Medulla oblongata (tissue), 1 donor: ENCODE results near the gene C10orf90.
A peak's percentile ranks its signal among the peaks of the same experiment; 100 is the strongest.

ENCODE experiments used
- DNase-seq: peaks from one replicate; pipeline ENCODE4 v3.0.0-alpha.2; 2015; ENCODE audit errors: extremely low spot score

Gene C10orf90, protein sequence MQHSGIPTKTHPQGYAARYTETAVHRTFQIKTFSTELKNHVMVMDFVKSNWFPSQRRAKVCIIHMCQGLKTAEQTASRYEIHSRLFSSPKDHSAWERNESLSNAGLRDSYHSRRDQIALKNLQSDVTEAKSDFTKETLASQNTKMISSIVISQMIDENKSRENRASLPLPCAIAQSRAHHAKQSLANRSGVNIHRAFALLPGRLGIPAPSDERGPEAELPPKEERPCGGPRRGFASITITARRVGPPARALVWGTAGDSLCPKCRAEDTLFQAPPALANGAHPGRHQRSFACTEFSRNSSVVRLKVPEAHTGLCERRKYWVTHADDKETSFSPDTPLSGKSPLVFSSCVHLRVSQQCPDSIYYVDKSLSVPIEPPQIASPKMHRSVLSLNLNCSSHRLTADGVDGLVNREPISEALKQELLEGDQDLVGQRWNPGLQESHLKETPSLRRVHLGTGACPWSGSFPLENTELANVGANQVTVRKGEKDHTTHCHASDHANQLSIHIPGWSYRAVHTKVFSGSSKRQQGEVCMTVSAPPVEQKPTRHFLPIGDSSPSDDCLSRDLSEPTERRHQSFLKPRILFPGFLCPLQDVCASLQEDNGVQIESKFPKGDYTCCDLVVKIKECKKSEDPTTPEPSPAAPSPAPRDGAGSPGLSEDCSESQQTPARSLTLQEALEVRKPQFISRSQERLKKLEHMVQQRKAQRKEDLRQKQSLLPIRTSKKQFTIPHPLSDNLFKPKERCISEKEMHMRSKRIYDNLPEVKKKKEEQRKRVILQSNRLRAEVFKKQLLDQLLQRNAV

DNA sequence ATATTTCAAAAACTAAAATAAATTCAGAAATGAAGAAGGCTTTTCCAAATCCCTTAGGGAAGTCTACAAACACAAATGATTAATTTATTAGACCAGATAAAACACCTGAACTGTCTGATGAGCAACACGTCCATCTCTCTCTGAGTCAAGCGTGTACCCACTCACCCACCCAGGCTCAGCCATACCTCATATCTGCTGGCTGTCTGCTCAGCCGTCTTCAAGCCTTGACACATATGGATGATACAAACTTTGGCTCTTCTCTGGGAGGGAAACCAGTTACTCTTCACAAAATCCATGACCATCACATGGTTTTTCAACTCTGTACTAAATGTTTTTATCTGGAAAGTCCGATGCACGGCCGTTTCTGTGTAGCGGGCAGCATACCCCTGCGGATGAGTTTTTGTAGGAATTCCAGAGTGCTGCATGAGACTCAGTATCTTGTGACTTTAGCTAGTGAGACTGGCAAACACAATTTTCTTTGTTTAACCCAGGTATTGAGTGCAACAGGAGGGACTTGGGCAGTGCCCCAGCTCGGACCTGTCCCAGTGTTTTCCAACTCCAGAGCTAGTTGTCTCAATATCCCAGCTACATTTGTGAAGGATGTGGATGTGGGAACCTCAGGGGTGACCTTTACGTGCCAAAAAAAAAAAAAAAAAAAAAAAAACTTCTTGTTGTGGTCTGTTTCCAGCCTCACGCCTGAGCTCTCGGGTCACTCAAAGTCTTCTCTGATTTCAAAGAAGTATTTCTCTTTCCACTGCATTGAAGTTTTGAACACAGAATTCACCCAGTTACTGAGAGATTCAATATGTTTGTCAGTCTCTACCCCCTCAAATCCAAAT, at the start of gene C10orf90:
TSS of gene C10orf90 (minus strand) at position 638 of the 839 bp plus-strand sequence. CDS start at position 425, 213 bp downstream.
- DNase-seq: peak; percentile 61

DNA sequence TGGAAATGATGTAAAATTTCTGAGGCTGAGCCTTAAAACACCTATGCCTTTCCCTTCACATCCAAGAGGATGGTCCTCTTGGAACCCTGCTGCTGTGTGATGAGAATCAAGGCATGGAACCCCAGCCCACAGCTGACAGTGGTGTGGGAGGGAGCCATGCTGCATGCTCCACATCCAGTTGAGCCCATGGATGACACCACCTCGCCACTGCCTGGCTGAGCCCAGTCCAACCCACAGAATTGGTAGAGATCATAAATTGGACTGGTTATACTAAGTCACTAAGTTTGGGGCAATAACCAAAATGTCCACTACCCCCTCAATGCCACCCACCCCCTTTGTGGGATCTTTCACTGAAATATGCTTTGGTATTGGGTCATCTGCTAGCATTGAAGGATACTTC, 45.9 kb upstream of the C10orf90 start:
- DNase-seq: no peak

GRCh38 chr10:126713594-126713993, 43.1 kb upstream of the C10orf90 start:
- DNase-seq: no peak

GRCh38 chr10:126712681-126713080, 42.2 kb upstream of the C10orf90 start:
- DNase-seq: no peak

DNA sequence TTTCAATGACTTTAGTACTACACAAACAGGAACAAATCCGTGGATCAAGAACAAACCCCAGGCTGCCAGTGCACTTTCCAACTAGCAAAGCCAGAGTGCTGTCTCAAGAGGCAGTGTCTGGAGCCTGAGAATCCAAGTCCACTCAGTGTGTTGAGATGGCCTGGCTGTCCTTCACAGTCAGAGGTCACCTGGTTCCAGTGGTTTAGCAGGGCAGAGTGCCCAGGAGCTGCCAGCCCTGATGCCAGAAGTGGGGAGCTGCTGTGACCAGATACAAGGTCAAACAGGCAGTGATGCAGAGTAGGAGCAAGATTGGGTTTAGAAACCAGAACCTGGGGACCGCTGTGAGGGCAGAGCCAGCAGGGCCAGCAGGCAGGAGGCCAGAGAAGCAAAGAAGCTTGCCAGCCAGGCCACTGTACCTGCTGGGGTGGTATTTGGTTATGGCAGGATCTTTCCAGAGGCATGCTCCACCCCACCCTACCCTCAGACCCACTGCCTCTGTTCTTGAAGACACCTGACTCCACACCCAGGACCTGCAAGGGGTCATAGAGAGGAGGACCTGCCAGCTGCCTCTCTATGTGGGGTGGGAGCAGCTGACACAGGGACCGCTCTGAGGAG, 35.6 kb upstream of the C10orf90 start:
- no peak for DNase-seq

DNA sequence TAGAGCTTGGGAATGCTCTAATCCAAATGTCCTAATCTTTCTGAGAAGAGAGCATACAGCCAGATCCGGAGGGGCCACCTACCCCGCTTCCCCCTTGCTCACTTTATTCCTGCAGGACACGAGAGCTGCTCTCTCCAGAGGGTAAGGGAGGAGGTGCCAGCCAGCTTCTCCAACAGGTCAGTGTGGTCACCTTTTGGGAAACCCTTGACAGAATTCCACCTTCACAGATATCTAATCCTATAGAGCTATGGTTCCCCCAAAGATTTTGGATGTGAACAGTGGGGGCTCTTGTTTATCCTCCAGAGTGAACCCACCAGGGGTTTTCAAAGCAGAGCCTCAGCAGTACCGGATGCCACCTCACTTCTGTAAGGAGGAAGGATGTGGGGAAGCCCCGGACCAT, 34.6 kb upstream of the C10orf90 start:
- DNase-seq: no peak

DNA sequence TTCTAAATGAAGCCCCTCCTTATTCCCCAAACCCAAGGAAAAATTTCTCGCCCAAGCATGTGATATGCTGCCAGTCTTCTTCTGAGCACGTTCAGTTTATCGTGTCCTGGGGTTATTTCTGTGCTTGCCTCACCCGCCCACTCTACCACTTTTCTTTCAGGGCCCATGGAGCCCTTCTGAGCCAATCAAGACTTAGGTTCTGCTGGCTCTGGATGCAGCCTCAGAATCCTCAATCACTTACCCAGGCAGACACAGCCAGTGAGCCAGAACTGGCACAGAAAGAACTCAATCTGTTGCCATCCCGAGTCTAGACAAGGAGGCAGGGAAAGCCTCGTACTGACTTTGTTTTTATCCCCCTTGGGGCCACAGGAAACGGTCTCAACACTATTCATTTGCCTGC, 34.2 kb upstream of the C10orf90 start:
- DNase-seq: no peak

- DNase-seq: no peak
These were observed 31.7 kb upstream of the C10orf90 start for GRCh38 chr10:126702181-126702580.

DNA sequence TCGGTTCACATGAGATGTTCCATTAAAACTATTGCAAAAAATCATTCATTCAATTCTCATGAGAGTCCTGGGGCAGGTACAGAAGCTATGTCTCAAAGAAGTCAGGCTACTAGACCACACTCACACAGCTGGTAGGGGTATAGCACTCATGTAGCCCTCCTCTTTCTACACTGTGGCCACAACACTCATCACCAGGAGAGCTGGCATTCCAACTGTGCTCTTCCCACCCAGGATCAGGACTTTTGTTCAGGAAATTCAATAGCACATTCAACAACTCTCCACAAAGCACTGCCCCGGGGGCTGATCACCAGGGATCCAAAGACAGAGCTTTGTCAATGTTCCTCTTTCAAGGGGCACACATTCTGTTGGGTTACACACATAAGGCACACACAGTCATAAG, 31.0 kb upstream of the C10orf90 start:
- no peak for DNase-seq

DNA sequence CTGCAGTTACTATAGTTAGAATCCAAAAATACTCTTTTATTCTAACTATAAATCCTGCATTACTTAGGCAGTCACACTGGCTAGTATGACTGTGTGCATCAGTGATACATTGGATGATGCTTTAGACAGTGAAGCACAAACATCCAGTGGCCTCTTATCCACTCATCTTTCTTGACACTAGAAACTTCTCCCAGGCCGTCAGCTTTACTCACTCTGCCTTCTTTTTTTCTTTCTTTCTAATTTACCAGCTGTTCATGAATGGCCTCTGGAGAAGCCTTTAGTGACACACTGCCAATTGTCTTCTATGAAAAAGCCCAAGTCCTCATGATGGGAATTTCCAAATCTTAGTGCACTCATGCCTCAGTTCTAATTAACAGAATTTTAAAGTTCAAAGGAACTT, 26.2 kb upstream of the C10orf90 start:
- DNase-seq: no peak

DNA sequence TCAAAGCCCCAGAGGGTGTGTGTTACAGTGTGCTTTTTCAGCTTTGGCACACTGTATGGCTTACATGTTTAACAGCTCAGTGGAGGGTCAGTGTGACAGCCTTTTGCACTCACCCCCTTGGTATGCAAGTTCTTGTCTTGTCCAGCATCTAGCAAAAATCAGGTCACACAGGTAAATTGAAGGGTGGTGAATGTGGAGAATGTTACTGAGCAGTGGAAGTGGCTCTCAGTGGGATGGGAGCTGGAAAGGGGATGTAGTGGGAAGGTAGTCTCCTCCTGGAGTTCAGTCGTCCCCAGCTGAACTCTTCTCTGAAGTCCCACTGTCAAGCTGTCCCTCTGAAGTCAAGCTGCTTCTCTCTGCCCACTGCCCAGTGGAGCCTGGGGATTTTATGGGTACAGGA, 21.0 kb upstream of the C10orf90 start:
- DNase-seq: no peak

DNA sequence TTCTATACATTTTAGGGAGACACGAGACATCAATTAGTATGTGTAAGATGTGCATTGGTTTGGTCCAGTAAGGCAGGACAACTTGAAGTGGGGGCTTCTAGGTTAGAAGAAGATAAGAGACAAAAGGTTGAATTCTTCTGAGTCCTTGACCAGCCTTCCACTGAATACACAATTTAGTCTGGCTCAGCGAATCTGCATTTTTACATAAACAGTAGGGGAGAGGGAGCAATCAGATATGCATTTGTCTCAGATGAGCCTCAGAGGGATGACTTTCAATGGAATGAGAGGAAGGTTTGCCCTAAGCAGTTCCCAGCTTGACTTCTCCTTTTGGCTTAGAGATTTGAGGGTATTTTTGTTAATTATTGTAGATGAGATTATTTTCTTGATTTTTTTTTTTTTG, 20.0 kb upstream of the C10orf90 start:
- no peak for DNase-seq

GRCh38 chr10:126689461-126689994, 19.0 kb upstream of the C10orf90 start:
- DNase-seq: no peak

- DNase-seq: peak; percentile 18
These were observed 16.7 kb upstream of the C10orf90 start for GRCh38 chr10:126687121-126687606.

- DNase-seq: peak; percentile 11
These were observed 16.2 kb upstream of the C10orf90 start for GRCh38 chr10:126686719-126687118.

DNA sequence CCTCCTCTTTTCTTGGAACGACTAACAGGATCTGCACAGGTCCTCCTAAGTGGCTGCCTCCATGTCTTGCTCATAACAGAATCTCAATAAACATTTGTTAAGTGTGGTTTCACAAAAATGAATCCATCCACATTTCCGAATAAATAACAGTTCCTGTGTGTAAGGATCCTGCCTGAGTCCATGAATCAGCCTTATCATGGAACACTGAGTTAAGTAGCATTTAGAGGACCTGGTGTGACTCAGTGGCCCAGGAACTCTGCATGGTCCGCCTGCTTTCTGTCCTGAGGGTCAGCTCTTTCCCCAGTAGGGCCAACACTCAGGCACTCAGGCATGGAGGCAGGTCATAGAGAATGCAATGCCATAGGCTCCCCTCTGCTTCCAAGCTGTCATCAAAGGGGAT, 15.8 kb upstream of the C10orf90 start:
- DNase-seq: no peak

DNA sequence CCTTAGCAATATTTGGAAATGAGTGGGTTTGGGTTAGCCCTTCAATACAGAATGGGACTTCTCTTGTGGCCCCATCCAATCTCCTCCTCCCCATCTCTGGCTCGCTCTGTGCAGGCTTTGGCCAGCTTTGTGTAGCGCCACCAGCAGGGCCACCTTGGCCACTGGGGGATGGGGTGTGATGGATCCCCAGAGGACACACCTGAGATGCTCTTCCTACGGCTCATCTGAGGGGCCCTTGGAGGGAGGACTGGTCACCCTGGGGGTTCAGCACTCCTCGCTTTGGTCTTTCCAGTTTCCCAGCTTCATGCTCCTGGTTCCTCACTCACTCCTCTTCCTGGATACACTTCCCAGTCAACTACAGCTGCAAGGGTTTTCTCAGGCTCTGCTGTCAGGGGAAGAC, 15.3 kb upstream of the C10orf90 start:
- no peak for DNase-seq

DNA sequence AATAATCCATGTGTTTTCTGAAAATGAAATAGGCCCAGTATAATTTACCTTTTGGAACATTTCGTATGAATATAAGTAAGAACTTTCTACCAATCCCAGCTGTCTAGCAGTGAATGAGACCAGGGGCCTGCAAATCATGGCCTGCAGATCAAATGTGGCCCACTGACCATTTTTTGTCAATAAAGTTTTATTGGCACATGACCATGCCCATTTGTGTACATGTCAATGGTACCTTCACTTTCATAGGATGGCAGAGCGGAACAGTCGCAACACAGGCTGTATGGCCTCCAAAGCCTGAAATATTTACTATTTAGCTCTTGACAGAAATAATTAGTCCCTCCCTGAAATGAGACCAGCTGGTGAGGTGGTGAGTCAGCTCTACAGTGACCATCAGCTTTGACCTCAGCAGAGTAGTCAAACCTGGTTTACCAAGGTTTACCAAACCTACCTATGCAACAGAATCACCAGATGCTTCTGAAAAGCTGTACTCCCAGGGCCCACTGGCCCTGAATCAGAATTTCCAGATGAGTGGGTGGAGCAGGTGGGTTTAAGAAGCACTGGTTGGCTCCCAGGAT, 13.8 kb upstream of the C10orf90 start:
- no peak for DNase-seq

DNA sequence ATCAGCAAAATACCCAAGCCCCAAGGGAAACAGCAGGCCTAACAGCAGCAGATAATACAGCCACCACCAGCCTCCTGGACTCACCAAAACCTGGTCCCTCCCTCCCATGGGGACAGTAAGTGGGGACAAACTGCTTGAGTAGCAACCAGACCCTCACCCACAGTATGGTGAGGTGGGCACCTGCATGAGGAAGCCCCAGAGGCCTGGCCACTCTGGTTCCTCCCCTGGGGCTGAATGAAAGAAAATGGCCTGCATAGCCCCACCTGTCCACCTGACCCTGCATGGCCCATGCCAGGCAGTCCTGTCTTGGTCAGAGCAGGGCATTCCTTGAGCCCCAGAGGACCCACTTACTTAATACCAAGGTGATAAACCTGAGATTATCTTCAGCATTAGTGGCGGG, 13.0 kb upstream of the C10orf90 start:
- DNase-seq: no peak

DNA sequence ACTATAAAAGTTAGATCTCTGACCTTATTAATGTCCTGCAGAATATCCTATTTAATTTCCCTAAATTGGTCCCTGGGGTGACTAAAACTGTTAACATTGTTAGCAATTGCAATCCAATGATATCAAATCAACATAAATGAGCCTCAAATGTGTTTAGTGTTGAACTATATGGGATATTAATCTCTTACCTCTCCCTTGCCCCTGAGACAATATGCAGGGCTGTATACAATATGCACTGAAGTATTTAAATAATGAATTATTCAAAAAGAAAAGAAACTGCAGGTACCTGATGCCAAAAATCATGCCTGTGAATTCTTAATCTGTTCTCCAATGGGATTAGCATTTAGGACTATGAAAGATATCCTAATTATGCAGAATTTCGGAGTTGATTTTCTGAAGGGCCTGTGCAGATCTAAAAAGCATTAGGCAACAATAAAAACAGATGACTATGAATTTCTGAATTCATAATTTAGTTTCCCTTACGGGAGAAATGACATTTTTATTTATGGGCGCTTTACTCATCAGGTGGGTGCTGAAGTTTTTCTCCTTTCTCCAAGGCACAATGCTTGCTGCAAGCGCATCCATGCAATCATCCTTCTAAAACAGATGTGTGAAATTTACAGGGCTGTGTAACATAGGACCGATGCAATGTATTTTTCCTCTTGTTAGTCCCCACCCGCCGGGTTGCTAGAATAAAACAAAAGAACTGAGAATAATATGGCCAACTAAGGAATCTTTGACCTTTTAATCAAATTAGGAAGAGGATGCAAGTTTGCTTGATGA, 5.4 kb upstream of the C10orf90 start:
- no peak for DNase-seq
